GM12873 (cell line): ENCODE measurements around the gene EPHA6.

ENCODE experiments used
- CTCF ChIP-seq: IDR thresholded peaks from 2 replicates; pipeline ENCODE4 v1.5.1; 2012; ENCODE audit warnings: low read depth, mild to moderate bottlenecking, moderate library complexity, low read length, control low read depth; ENCODE audit not compliant: insufficient read depth; ENCODE audit errors: missing control alignments

EPHA6 gene

GRCh38 chr3:96996009-96996408 is 181.6 kb downstream of the EPHA6 start:
- TF ChIP-seq CTCF: no peak

GRCh38 chr3:97001611-97002010 is 187.2 kb downstream of the EPHA6 start:
- TF ChIP-seq CTCF: no peak

GRCh38 chr3:97009427-97010019 is 195.1 kb downstream of the EPHA6 start:
- no peak for TF ChIP-seq CTCF

- no peak for TF ChIP-seq CTCF
Observed at GRCh38 chr3:97010881-97011657, 196.7 kb downstream of the EPHA6 start.

GRCh38 chr3:97021778-97022177 is 207.4 kb downstream of the EPHA6 start:
- no peak for TF ChIP-seq CTCF

- TF ChIP-seq CTCF: no peak
Observed at GRCh38 chr3:97029972-97030371, 215.6 kb downstream of the EPHA6 start.

- TF ChIP-seq CTCF: no peak
Observed at GRCh38 chr3:97037294-97037943, 223.0 kb downstream of the EPHA6 start.
